K562 (cell line): ENCODE results near the gene PTK7. TPM values are rescaled to one million over a fixed set of nuclear protein-coding genes. Genes with fewer than 3 reads are reported as not detected.

ENCODE experiments used
- CHD7 ChIP-seq: fragments of 200-600 bp; sonication (generic); IDR thresholded peaks from one replicate; pipeline ENCODE4 v1.6.1; 2012; ENCODE audit warnings: mild to moderate bottlenecking, low read depth, low read length, inconsistent platforms
- CREB1 ChIP-seq, 2 experiments: sonication (generic) in 1 of 2; formaldehyde crosslinking in 1 of 2; IDR thresholded peaks; 2 replicates each; pipeline versions ENCODE4 v1.6.1 to v1.8.0; 2012 to 2022; ENCODE audit warnings: inconsistent platforms in 1 of 2, mild to moderate bottlenecking in 1 of 2, missing genetic modification reagents in 1 of 2, moderate library complexity in 1 of 2
- MCM2 ChIP-seq: fragments of 450-650 bp; IDR thresholded peaks from 2 replicates; pipeline ENCODE4 v1.6.1; 2017; ENCODE audit warnings: low read depth, mild to moderate bottlenecking
- MYC ChIP-seq, 2 experiments: fragments of 250-450 bp in 1 of 2; sonication (Bioruptor Pico) in 1 of 2; IDR thresholded peaks; 2 replicates each; pipeline versions ENCODE4 v1.5.1 to v1.6.1; 2012 to 2021; ENCODE audit warnings: low read depth in 2 of 2, borderline replicate concordance in 1 of 2, improper control_type of control experiment in 1 of 2, low read length in 1 of 2, mild to moderate bottlenecking in 1 of 2, moderate library complexity in 1 of 2
- NRF1 ChIP-seq, 2 experiments: fragments of 450-650 bp; IDR thresholded peaks in 1 of 2; conservative IDR thresholded peaks in 1 of 2; 2 replicates each; pipeline ENCODE4 v1.6.1; 2014; ENCODE audit warnings: mild to moderate bottlenecking in 2 of 2
- PTBP1 ChIP-seq: fragments of 200-400 bp; formaldehyde crosslinking; IDR thresholded peaks from 2 replicates; pipeline ENCODE4 v1.6.1; 2017; ENCODE audit warnings: low read depth, low read length
- RB1 ChIP-seq: fragments of 450-650 bp; IDR thresholded peaks from 2 replicates; pipeline ENCODE4 v1.6.1; 2017; ENCODE audit warnings: low read depth, mild to moderate bottlenecking
- ZBTB1 ChIP-seq: sonication (generic); formaldehyde crosslinking; IDR thresholded peaks from 2 replicates; pipeline ENCODE4 v1.8.1; 2023; ENCODE audit warnings: missing genetic modification reagents, low read depth, mild to moderate bottlenecking, borderline replicate concordance
- ZNF699 ChIP-seq: fragments of 250-450 bp; sonication (Bioruptor Pico); IDR thresholded peaks from 2 replicates; pipeline ENCODE4 v1.8.0; 2021; ENCODE audit warnings: mild to moderate bottlenecking, moderate library complexity; ENCODE audit not compliant: insufficient replicate concordance
- polyA plus RNA-seq, 8 experiments: library from polyadenylated mRNA; depleted of rRNA in 4 of 8; stranded (reverse) in 5 of 8; unstranded in 3 of 8; fragments of >200 nt; fragmentation: Nextera tagmentation in 2 of 8; fragmentation: Illumina TruSeq in 1 of 8; extraction: Ambion mirVana in 2 of 8; extraction: Trizol in 1 of 8; gene quantifications; 2 replicates each; pipeline versions ENCODE4 v1.2.1 to v1.2.3, GENCODE V29; 2011 to 2014; ENCODE audit warnings: inconsistent platforms in 1 of 8, missing spikeins in 1 of 8
- total RNA-seq, 7 experiments: library from RNA; depleted of rRNA in 6 of 7; stranded (reverse); fragments of >200 nt in 6 of 7; fragmentation: Illumina TruSeq in 2 of 7; extraction: Trizol in 2 of 7; gene quantifications; 2 replicates each; pipeline versions ENCODE4 v1.2.1 to v1.2.3, GENCODE V29; 2011 to 2021; ENCODE audit warnings: low replicate concordance in 1 of 7
- TF ChIP-seq, protein P1 (sequence below): sonication (generic); formaldehyde crosslinking; IDR thresholded peaks from 2 replicates; pipeline ENCODE4 v1.5.0; 2020; ENCODE audit warnings: missing genetic modification reagents

The PTK7 gene
- total and polyA plus RNA-seq, 9 of the 15 experiments (the other 6 are each of a cell fraction or from before 2014, with no cell fraction given) = 0.20 to 6.8 (median 4.2) TPM

GRCh38 chr6:43127180-43127579 lies 51.1 kb downstream of the PTK7 start (continued):
- TF ChIP-seq CHD7 = no peak
- TF ChIP-seq ZBTB1 (CRISPR knock-in tag) = no peak
- TF ChIP-seq MYC (IDR thresholded peaks at IDR 0.05; ENCODE audit: low read depth, low read length) = no peak
- TF ChIP-seq MYC (CRISPR knock-in tag; IDR thresholded peaks at IDR 0.05; ENCODE audit: borderline replicate concordance, low read depth) = no peak
- TF ChIP-seq NRF1 (conservative IDR thresholded peaks at IDR 0.05 in 1 of 2, IDR thresholded peaks at IDR 0.05 in 1 of 2) = no peak
- TF ChIP-seq ZNF699 (CRISPR knock-in tag) = no peak
- TF ChIP-seq MCM2 = no peak
- TF ChIP-seq CREB1 (IDR thresholded peaks at IDR 0.05) = no peak
- TF ChIP-seq CREB1 (CRISPR knock-in tag; IDR thresholded peaks at IDR 0.05) = no peak
- TF ChIP-seq RB1 = no peak
- TF ChIP-seq, protein P1, sequence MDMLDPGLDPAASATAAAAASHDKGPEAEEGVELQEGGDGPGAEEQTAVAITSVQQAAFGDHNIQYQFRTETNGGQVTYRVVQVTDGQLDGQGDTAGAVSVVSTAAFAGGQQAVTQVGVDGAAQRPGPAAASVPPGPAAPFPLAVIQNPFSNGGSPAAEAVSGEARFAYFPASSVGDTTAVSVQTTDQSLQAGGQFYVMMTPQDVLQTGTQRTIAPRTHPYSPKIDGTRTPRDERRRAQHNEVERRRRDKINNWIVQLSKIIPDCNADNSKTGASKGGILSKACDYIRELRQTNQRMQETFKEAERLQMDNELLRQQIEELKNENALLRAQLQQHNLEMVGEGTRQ (CRISPR knock-in tag) = no peak
- TF ChIP-seq PTBP1 = no peak
